ENCODE measurements around the gene JAML. TPM values are rescaled to one million over a fixed set of nuclear protein-coding genes. Genes with fewer than 3 reads are reported as not detected.

JAML gene
- polyA plus RNA-seq, 1 donor from 2014 or later: 0.28 TPM

DNA sequence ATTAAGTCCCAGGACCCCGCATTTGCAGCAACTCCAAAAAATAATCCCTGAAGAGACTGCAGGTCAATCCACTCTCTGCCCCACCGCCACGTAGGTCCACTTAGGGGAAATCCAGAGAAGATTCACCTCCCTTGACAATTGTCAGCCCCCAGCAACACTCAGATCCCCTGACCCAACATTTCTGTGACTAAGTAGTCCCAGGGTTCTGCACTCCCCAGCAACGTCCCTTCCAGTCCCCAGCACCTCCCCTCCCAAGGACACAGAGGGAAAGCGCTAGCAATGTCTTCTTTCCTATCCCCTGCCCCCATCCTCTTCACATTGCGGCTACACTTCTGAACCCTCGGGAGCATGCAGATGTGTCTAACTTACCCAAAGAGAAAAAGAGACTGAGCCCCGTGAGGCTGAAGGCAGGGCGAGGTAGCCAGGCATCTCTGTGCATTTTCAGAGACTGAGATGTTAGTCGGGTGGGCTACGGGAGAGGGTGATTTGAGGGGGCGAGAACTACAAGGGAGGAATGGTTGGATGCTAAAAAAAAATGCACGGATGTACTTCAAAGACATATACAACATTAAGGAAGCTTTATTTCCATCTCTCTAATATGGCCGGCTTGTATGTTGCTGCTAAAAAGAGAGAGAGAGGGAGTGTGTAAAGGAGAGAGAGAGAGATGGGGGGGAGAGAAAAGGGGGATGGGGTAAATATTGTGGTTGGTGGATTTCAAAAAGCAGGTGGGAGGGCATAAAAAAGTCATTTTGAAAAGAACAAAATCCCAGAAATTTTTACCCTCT lies 48.6 kb downstream of the JAML start, which contains the start of gene SCN2B:
Gene SCN2B, minus strand, starts transcription at position 647 of the 785 bp plus-strand sequence. Its CDS starts 208 bp downstream, at position 439.
- peak within 1 kb of the TSS; percentile 79 for H3K4me2 ChIP-seq (ENCODE audit: low read length)
- no peaks in the 10 kb centered on the region for H4K20me1 ChIP-seq (ENCODE audit: insufficient read depth)

DNA sequence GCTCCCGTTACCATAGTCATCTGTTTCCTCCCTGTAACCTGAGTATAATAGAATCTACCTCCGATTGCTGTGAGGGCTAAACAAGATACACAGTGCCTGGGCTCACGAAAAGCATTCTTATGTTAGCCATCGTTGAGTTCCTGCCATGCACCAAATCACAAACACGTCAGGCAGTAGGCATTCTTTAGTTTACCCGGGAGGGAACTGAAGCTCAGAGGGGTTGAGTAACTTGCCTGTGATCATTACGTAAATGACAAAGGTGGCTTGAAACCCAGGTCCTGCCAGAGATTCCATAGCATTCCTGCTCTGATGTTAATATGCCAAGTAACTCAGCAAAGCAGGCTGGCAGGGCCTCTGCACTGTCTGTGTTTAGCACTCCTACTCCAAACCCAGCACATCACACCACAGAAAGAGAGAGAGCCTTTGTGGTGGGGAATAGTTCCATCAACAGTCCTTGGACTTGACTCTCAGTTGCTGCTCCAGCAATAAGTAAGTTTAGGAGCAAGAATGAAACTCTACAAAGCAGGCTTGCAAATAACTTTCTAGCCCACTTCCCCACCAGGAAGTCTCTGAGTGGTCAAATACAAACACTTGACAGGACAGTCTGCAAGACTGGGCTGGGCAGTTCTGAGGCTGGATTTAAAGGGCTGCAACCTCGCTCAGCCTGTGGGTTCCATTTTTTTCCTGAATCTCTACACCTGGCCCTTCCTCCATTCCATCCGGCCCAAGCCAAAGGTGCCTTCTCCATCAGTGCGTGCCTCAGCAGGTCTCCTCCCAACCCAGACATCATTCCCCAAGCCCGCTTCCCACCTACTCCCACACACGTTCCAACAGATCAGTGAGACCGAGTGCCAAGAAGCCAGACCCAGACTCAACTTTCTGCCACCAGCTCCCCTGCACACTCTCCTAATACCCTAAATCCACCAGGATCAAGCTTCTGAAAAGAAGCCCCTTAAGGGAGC lies 49.5 kb downstream of the JAML start:
- Histone ChIP-seq H3F3A (ENCODE audit: insufficient read depth, low read length, poor library complexity, severe bottlenecking) (no peaks in the 10 kb centered on the region), H3K79me2 (replicated peaks; ENCODE audit: insufficient read depth, low read length) (no peaks in the 10 kb centered on the region), H2AFZ (ENCODE audit: low read depth, low read length) (no peak overlapping the region), H3K27ac (ENCODE audit: low read length) (no peak overlapping the region), H3K9me2 (ENCODE audit: insufficient read depth, low read length) (no peaks in the 10 kb centered on the region), H3K4me3 (ENCODE audit: low read length) (peak overlapping the region; percentile 68), H4K20me1 (ENCODE audit: insufficient read depth) (no peaks in the 10 kb centered on the region), H3K9me3 (ENCODE audit: low read length) (no peaks in the 10 kb centered on the region), H3K9ac (ENCODE audit: low read length) (peak overlapping the region; percentile 59), H3K36me3 (ENCODE audit: insufficient read depth, low read length) (no peaks in the 10 kb centered on the region), H3K27me3 (ENCODE audit: insufficient read depth, low read depth, low read length) (peaks cover 12% of the 10 kb centered on the region), H3K4me2 (ENCODE audit: low read length) (peak overlapping the region; percentile 79)
- TF ChIP-seq TAF1 (IDR thresholded peaks at IDR 0.05; ENCODE audit: low read depth): peak; percentile 22
- TF ChIP-seq, protein P1, sequence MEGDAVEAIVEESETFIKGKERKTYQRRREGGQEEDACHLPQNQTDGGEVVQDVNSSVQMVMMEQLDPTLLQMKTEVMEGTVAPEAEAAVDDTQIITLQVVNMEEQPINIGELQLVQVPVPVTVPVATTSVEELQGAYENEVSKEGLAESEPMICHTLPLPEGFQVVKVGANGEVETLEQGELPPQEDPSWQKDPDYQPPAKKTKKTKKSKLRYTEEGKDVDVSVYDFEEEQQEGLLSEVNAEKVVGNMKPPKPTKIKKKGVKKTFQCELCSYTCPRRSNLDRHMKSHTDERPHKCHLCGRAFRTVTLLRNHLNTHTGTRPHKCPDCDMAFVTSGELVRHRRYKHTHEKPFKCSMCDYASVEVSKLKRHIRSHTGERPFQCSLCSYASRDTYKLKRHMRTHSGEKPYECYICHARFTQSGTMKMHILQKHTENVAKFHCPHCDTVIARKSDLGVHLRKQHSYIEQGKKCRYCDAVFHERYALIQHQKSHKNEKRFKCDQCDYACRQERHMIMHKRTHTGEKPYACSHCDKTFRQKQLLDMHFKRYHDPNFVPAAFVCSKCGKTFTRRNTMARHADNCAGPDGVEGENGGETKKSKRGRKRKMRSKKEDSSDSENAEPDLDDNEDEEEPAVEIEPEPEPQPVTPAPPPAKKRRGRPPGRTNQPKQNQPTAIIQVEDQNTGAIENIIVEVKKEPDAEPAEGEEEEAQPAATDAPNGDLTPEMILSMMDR (IDR thresholded peaks at IDR 0.05; ENCODE audit: poor library complexity, severe bottlenecking): no peak

More for the DNA sequence above, 48.6 kb downstream of the JAML start, which contains the start of gene SCN2B:
- peak within 1 kb of the TSS; percentile 32 for H3K27ac ChIP-seq (ENCODE audit: low read length)
- peak; percentile 14 for TF ChIP-seq TAF1 (IDR thresholded peaks at IDR 0.05; ENCODE audit: low read depth)
- TF ChIP-seq MXI1 (conservative IDR thresholded peaks at IDR 0.05; ENCODE audit: poor library complexity, severe bottlenecking): peak; percentile 47
- no peak for TF ChIP-seq SMC3 (conservative IDR thresholded peaks at IDR 0.05; ENCODE audit: poor library complexity)
- H3K9me3 ChIP-seq (ENCODE audit: low read length): no peaks in the 10 kb centered on the region
- peak within 1 kb of the TSS; percentile 85 for H2AFZ ChIP-seq (ENCODE audit: low read depth, low read length)
- H3K36me3 ChIP-seq (ENCODE audit: insufficient read depth, low read length): no peaks in the 10 kb centered on the region
- H3K79me2 ChIP-seq (replicated peaks; ENCODE audit: insufficient read depth, low read length): no peaks in the 10 kb centered on the region
- no peaks in the 10 kb centered on the region for H3F3A ChIP-seq (ENCODE audit: insufficient read depth, low read length, poor library complexity, severe bottlenecking)
- H3K9me2 ChIP-seq (ENCODE audit: insufficient read depth, low read length): no peaks in the 10 kb centered on the region
- H3K27me3 ChIP-seq (ENCODE audit: insufficient read depth, low read depth, low read length): peaks cover 4% of the 10 kb centered on the region
- H3K4me3 ChIP-seq (ENCODE audit: low read length): peak within 1 kb of the TSS; percentile 68
- H3K9ac ChIP-seq (ENCODE audit: low read length): peak within 1 kb of the TSS; percentile 59

DNA sequence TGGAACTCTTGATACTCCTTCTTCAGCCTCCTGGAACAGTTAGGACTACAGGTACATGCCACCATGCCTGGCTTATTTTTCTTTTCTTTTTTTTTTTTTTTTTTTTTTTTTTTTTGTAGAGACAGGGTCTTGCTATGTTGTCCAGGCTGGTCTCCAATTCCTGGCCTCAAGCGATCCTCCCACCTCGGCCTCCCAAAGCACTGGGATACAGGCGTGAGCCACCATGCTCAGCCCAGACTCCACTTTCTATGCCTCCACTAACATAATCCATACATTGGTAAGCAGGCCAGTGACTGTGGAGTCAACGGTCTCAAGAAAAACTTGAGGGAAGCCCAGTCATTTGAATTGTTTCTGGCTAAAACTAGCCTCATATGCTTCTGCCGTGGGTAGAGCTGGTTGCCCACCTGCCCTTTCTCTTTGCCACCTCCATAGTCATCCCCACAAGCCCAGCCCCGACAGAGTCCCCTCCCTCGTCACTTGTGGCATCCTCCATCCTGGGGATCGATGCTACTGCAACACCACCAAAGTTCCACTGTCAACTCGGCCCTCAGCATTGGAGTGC lies 50.7 kb downstream of the JAML start:
- TF ChIP-seq EP300 (conservative IDR thresholded peaks at IDR 0.05; ENCODE audit: poor library complexity, severe bottlenecking): no peak
- no peak for TF ChIP-seq MXI1 (conservative IDR thresholded peaks at IDR 0.05; ENCODE audit: poor library complexity, severe bottlenecking)
- no peak for TF ChIP-seq EZH2 (IDR thresholded peaks at IDR 0.05; ENCODE audit: borderline replicate concordance, insufficient read depth, low read length, poor library complexity, severe bottlenecking)
- TF ChIP-seq, protein P2, sequence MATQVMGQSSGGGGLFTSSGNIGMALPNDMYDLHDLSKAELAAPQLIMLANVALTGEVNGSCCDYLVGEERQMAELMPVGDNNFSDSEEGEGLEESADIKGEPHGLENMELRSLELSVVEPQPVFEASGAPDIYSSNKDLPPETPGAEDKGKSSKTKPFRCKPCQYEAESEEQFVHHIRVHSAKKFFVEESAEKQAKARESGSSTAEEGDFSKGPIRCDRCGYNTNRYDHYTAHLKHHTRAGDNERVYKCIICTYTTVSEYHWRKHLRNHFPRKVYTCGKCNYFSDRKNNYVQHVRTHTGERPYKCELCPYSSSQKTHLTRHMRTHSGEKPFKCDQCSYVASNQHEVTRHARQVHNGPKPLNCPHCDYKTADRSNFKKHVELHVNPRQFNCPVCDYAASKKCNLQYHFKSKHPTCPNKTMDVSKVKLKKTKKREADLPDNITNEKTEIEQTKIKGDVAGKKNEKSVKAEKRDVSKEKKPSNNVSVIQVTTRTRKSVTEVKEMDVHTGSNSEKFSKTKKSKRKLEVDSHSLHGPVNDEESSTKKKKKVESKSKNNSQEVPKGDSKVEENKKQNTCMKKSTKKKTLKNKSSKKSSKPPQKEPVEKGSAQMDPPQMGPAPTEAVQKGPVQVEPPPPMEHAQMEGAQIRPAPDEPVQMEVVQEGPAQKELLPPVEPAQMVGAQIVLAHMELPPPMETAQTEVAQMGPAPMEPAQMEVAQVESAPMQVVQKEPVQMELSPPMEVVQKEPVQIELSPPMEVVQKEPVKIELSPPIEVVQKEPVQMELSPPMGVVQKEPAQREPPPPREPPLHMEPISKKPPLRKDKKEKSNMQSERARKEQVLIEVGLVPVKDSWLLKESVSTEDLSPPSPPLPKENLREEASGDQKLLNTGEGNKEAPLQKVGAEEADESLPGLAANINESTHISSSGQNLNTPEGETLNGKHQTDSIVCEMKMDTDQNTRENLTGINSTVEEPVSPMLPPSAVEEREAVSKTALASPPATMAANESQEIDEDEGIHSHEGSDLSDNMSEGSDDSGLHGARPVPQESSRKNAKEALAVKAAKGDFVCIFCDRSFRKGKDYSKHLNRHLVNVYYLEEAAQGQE (IDR thresholded peaks at IDR 0.05; ENCODE audit: borderline replicate concordance): no peak
- no peak for TF ChIP-seq POLR2AphosphoS5 (IDR thresholded peaks at IDR 0.05)
- TF ChIP-seq, protein P1 (IDR thresholded peaks at IDR 0.05; ENCODE audit: poor library complexity, severe bottlenecking): no peak
- TF ChIP-seq TAF1 (IDR thresholded peaks at IDR 0.05; ENCODE audit: low read depth): no peak
- TF ChIP-seq RAD21 (conservative IDR thresholded peaks at IDR 0.05): no peak
- no peak for TF ChIP-seq SMC3 (conservative IDR thresholded peaks at IDR 0.05; ENCODE audit: poor library complexity)
- Histone ChIP-seq H3K4me3 (ENCODE audit: low read length) (peak overlapping the region; percentile 68), H3K9me3 (ENCODE audit: low read length) (no peaks in the 10 kb centered on the region), H3K79me2 (replicated peaks; ENCODE audit: insufficient read depth, low read length) (no peaks in the 10 kb centered on the region), H3K27me3 (ENCODE audit: insufficient read depth, low read depth, low read length) (peaks cover 17% of the 10 kb centered on the region), H3K4me2 (ENCODE audit: low read length) (no peak overlapping the region), H4K20me1 (ENCODE audit: insufficient read depth) (no peaks in the 10 kb centered on the region), H3K27ac (ENCODE audit: low read length) (no peak overlapping the region), H3K36me3 (ENCODE audit: insufficient read depth, low read length) (no peaks in the 10 kb centered on the region), H3F3A (ENCODE audit: insufficient read depth, low read length, poor library complexity, severe bottlenecking) (no peaks in the 10 kb centered on the region), H2AFZ (ENCODE audit: low read depth, low read length) (no peak overlapping the region), H3K9me2 (ENCODE audit: insufficient read depth, low read length) (no peaks in the 10 kb centered on the region), H3K9ac (ENCODE audit: low read length) (no peak overlapping the region)

All from neural cell (in vitro differentiated cells).